OCI-LY7 (cell line): Measurements from ENCODE around the gene COX6B1. TPM values are rescaled to one million over a fixed set of nuclear protein-coding genes. Genes with fewer than 3 reads are reported as not detected.
A peak's percentile ranks its signal among the peaks of the same experiment; 100 is the strongest.
"Not testable (repeated sequence)": the region's sequence is repeated elsewhere in the genome, so short reads cannot be mapped to it uniquely, and the experiment has no call there.

Experiments
- BruUV-seq: library from RNA; stranded (reverse); fragments of 400-500 nt; replicated peaks from 2 replicates; lab custom pipeline; 2021; lab: Mats Ljungman, UMichigan
- CTCF ChIA-PET: fragments of 300-600 bp; sonication (Branson Sonifier 250); formaldehyde crosslinking; loops from one replicate; lab custom pipeline; 2022; ENCODE audit warnings: antibody characterized with exemption; ENCODE audit not compliant: unreplicated experiment; lab: Charles Lee
- POLR2A ChIA-PET: fragments of 300-600 bp; sonication (Branson Sonifier 250); formaldehyde crosslinking; loops from one replicate; lab custom pipeline; 2022; ENCODE audit warnings: antibody characterized with exemption; lab: Charles Lee
- DNase-seq: peaks from one replicate; pipeline ENCODE4 v3.0.0-alpha.2; 2015; ENCODE audit warnings: low spot score
- H2AFZ ChIP-seq: fragments of 200-600 bp; sonication (generic), shearing (Covaris generic); 2 replicates; pipeline ENCODE4 v1.6.1; 2014; ENCODE audit warnings: mild to moderate bottlenecking, antibody characterized with exemption, low read length, moderate library complexity
- H3K27ac ChIP-seq: fragments of 200-600 bp; sonication (generic); 2 replicates; pipeline ENCODE4 v1.5.1; 2014; ENCODE audit warnings: mixed run types, low read depth, mild to moderate bottlenecking, moderate library complexity, low read length, inconsistent platforms; ENCODE audit not compliant: poor library complexity, severe bottlenecking
- H3K36me3 ChIP-seq: fragments of 200-600 bp; sonication (generic); 2 replicates; pipeline ENCODE4 v1.6.1; 2014; ENCODE audit warnings: mild to moderate bottlenecking, antibody characterized with exemption, low read length, moderate library complexity, mixed read lengths; ENCODE audit not compliant: insufficient read depth
- H3K4me1 ChIP-seq: fragments of 200-600 bp; sonication (generic); 2 replicates; pipeline ENCODE4 v1.5.1; 2014; ENCODE audit warnings: mild to moderate bottlenecking, low read length; ENCODE audit not compliant: insufficient read depth, poor library complexity, severe bottlenecking
- H3K4me2 ChIP-seq: fragments of 200-600 bp; sonication (generic); 2 replicates; pipeline ENCODE4 v1.6.1; 2014; ENCODE audit warnings: mild to moderate bottlenecking, low read length
- H3K4me3 ChIP-seq: fragments of 200-600 bp; sonication (generic); 2 replicates; pipeline ENCODE4 v1.5.1; 2014; ENCODE audit warnings: mild to moderate bottlenecking, low read depth, low read length; ENCODE audit not compliant: poor library complexity, severe bottlenecking
- H3K79me2 ChIP-seq: fragments of 200-600 bp; sonication (generic); 2 replicates; pipeline ENCODE4 v1.6.1; 2016; ENCODE audit warnings: low read depth, mild to moderate bottlenecking, low read length, moderate library complexity, mixed read lengths; ENCODE audit not compliant: insufficient read depth
- H3K9me2 ChIP-seq: fragments of 200-600 bp; sonication (generic); 2 replicates; pipeline ENCODE4 v1.6.1; 2016; ENCODE audit warnings: mild to moderate bottlenecking, low read length, mixed read lengths; ENCODE audit not compliant: insufficient read depth
- H3K9me3 ChIP-seq: fragments of 200-600 bp; sonication (generic); 2 replicates; pipeline ENCODE4 v1.6.1; 2014; ENCODE audit warnings: mild to moderate bottlenecking, mixed run types, low read length, mixed read lengths
- H4K20me1 ChIP-seq: fragments of 200-600 bp; sonication (generic); 2 replicates; pipeline ENCODE4 v1.6.1; 2014; ENCODE audit warnings: mild to moderate bottlenecking, antibody characterized with exemption, low read length, moderate library complexity, mixed read lengths; ENCODE audit not compliant: insufficient read depth
- CTCF ChIP-seq: fragments of 200-600 bp; sonication (generic); conservative IDR thresholded peaks from 2 replicates; pipeline ENCODE4 v1.5.1; 2014; ENCODE audit warnings: mild to moderate bottlenecking, antibody characterized with exemption, low read length, moderate library complexity, mixed read lengths
- EZH2phosphoT487 ChIP-seq: fragments of 200-600 bp; sonication (generic); IDR thresholded peaks from 2 replicates; pipeline ENCODE4 v1.6.1; 2018; ENCODE audit warnings: low read depth, borderline replicate concordance, mild to moderate bottlenecking, mixed run types, antibody characterized with exemption, low read length, moderate library complexity, mixed read lengths
- intact Hi-C: fragments of 100-400 bp; cut with micrococcal nuclease; formaldehyde crosslinking; loops from one replicate; pipeline ENCODE4 v1.10.0; 2022; ENCODE audit not compliant: unreplicated experiment
- total RNA-seq, 2 experiments: library from RNA; depleted of rRNA in 1 of 2; stranded (reverse); fragments of >200 nt in 1 of 2; shearing (Covaris generic) in 1 of 2; gene quantifications; 2 replicates each; pipeline ENCODE4 v1.2.3, GENCODE V29; 2014 to 2022

COX6B1 gene
- total RNA-seq, 2 experiments from 2014 or later, result 373 to 536 TPM

GRCh38 chr19:35691106-35691505 is 43.0 kb downstream of the COX6B1 start:
- ChIA-PET POLR2A (interaction anchor here (0.7 kb wide), 1 partner anchor 287 kb away, joined by 3 read pairs; no protein-coding TSS in a partner anchor), CTCF (interaction anchor here (0.6 kb wide), 1 partner anchor 53 kb away, joined by 8 read pairs; no protein-coding TSS in a partner anchor)
- not testable (repeated sequence) for H4K20me1 ChIP-seq, H3K36me3 ChIP-seq, H2AFZ ChIP-seq, H3K9me2 ChIP-seq, H3K9me3 ChIP-seq, H3K27ac ChIP-seq, H3K4me1 ChIP-seq, BruUV-seq, H3K4me3 ChIP-seq, DNase-seq, H3K4me2 ChIP-seq, H3K79me2 ChIP-seq
- intact Hi-C loops, result loop anchor here (5.0 kb wide), 1 partner anchor 144 kb away; the partner anchor contains the start of gene TMEM147

GRCh38 chr19:35692010-35692409 is 43.9 kb downstream of the COX6B1 start:
- CTCF ChIA-PET, result no interaction called here
- POLR2A ChIA-PET, result interaction anchor here (0.6 to 1.3 kb wide), 4 partner anchors 19 to 361 kb away, joined by 3 to 6 read pairs (median 6); partner anchors contain the start of gene COX6B1
- Histone ChIP-seq H4K20me1 (no peaks in the 10 kb centered on the region), H3K9me3 (no peaks in the 10 kb centered on the region), H2AFZ (no peak overlapping the region), H3K4me2 (no peak overlapping the region), H3K4me1 (no peaks in the 10 kb centered on the region), H3K79me2 (no peaks in the 10 kb centered on the region), H3K36me3 (no peaks in the 10 kb centered on the region), H3K27ac (no peak overlapping the region), H3K4me3 (no peak overlapping the region), H3K9me2 (no peaks in the 10 kb centered on the region)
- no TSS peak for BruUV-seq
- intact Hi-C loops, result loop anchor here (5.0 kb wide), 1 partner anchor 145 kb away; the partner anchor contains the start of gene TMEM147
- TF ChIP-seq CTCF, result peak; percentile 21; the same call in 1 of the 2 replicates
- TF ChIP-seq EZH2phosphoT487, result no peak
- DNase-seq, result no peak

GRCh38 chr19:35693422-35693821 is 45.3 kb downstream of the COX6B1 start:
- no TSS peak for BruUV-seq

More at GRCh38 chr19:35693422-35693821, 45.3 kb downstream of the COX6B1 start:
- TF ChIP-seq CTCF (no peak), EZH2phosphoT487 (no peak)
- DNase-seq, result no peak
- CTCF ChIA-PET, result no interaction called here
- no peaks in the 10 kb centered on the region for H3K36me3 ChIP-seq
- intact Hi-C loops, result loop anchor here (1.0 to 5.0 kb wide), 3 partner anchors 24 to 146 kb away; partner anchors contain the start of gene TMEM147
- H3K9me2 ChIP-seq, result no peaks in the 10 kb centered on the region
- no peaks in the 10 kb centered on the region for H3K4me1 ChIP-seq
- H3K4me3 ChIP-seq, result no peak overlapping the region
- no peak overlapping the region for H3K27ac ChIP-seq
- H2AFZ ChIP-seq, result no peak overlapping the region
- no peak overlapping the region for H3K4me2 ChIP-seq
- H4K20me1 ChIP-seq, result no peaks in the 10 kb centered on the region
- H3K79me2 ChIP-seq, result no peaks in the 10 kb centered on the region
- POLR2A ChIA-PET, result no interaction called here
- H3K9me3 ChIP-seq, result no peaks in the 10 kb centered on the region
